HAP-1 (cell line): ENCODE measurements around the gene CEMIP.

Experiments used
- DNase-seq, 2 experiments: peaks; one replicate each; pipeline ENCODE4 v3.0.0-alpha.2; 2016 to 2020; ENCODE audit warnings: low spot score in 2 of 2
- H3K27me3 ChIP-seq: fragments of 250-450 bp; sonication (Bioruptor Pico); 2 replicates; pipeline ENCODE4 v1.5.1; 2020; ENCODE audit warnings: low read depth, mild to moderate bottlenecking, moderate library complexity
- H3K36me3 ChIP-seq: fragments of 250-450 bp; sonication (Bioruptor Pico); replicated peaks from 2 replicates; pipeline ENCODE4 v1.5.1; 2020; ENCODE audit warnings: mild to moderate bottlenecking
- H3K4me1 ChIP-seq: fragments of 250-450 bp; sonication (Bioruptor Pico); 2 replicates; pipeline ENCODE4 v1.5.1; 2020; ENCODE audit warnings: mild to moderate bottlenecking
- H3K4me3 ChIP-seq: fragments of 250-450 bp; sonication (Bioruptor Pico); 2 replicates; pipeline ENCODE4 v1.5.1; 2020; ENCODE audit warnings: mild to moderate bottlenecking, moderate library complexity
- H3K9me3 ChIP-seq: fragments of 250-450 bp; sonication (Bioruptor Pico); 2 replicates; pipeline ENCODE4 v1.5.1; 2020; ENCODE audit warnings: mild to moderate bottlenecking, moderate library complexity
- in situ Hi-C: fragments of 300-500 bp; cut with MboI; formaldehyde crosslinking; loops from 3 replicates; pipeline ENCODE4 v1.14.3; 2020; ENCODE audit warnings: low sequenced_read_pairs, inconsistent platforms, mixed read lengths

The CEMIP gene

DNA sequence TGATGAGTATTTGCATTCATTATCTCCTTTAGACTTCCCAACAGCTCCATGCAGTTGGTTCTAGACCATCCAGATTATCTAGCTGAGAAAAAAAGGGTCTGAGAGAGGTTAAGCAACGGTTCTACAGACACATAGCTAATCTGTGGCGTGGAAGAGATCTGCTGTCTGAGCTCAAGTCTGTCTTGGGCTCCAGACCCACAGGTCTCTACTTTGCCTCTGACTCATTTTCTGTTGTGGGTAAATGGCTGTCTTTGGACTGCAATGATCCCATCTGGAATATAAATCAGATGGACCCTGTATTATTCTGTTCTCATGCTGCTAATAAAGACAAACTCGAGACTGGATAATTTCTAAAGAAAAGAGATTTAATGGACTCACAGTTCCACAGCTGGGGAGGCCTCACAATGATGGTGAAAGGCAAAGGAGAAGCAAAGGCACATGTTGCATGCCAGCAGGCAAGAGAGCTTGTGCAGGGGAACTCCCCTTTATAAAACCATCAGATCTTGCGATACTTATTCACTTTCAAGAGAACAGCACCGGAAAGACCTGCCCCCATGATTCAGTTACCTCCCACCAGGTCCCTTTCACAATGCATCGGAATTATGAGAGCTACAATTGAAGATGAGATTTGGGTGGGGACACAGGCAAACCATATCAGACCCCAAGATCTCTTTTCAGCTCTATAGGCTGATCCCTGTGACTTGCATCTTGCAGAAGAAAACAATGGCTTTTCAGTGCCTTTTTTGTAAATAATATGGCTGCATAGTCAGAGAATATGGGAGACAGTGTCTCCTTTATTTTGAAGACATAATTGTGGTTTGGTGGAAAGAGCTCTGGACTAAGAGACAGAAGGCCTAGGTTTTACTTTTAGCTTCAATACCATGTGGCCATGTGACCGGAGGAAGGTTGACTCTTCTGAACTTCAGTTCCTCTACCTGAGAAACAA lies 24.7 kb downstream of the CEMIP start:
- in situ Hi-C loops, result no loop called here
- Histone ChIP-seq H3K36me3 (no peaks in the 10 kb centered on the region), H3K9me3 (no peaks in the 10 kb centered on the region), H3K4me1 (no peaks in the 10 kb centered on the region), H3K27me3 (peaks cover 6% of the 10 kb centered on the region), H3K4me3 (no peak overlapping the region)
- DNase-seq, result no peak

DNA sequence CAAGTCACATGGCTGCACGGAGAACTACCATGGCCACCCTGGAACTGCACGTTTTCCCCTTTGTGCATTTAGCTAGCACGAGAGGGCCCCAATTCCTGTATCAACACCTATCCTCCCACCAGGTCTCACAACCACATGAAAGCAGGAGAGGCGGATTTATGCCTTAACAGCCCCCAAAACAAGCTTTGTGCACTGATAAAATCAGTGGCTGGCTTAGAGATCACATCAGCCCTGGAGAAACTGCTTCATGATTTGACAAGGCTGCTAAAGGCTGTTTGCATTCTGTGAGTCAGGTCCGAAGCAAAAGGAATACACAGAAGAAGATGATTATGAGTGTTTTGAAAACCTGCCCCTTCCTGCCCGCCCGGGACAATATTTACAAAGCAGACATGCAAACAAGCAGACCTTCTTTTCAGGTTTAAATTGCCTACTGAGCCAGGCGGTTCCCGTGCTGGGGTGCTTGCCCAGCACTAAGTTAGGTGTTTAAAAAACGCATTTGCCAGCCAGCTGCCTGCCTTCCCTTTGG lies 25.9 kb downstream of the CEMIP start:
- DNase-seq, result no peak
- Histone ChIP-seq H3K9me3 (no peaks in the 10 kb centered on the region), H3K4me3 (no peak overlapping the region), H3K27me3 (peaks cover 11% of the 10 kb centered on the region), H3K4me1 (no peaks in the 10 kb centered on the region), H3K36me3 (no peaks in the 10 kb centered on the region)
- in situ Hi-C loops, result no loop called here

DNA sequence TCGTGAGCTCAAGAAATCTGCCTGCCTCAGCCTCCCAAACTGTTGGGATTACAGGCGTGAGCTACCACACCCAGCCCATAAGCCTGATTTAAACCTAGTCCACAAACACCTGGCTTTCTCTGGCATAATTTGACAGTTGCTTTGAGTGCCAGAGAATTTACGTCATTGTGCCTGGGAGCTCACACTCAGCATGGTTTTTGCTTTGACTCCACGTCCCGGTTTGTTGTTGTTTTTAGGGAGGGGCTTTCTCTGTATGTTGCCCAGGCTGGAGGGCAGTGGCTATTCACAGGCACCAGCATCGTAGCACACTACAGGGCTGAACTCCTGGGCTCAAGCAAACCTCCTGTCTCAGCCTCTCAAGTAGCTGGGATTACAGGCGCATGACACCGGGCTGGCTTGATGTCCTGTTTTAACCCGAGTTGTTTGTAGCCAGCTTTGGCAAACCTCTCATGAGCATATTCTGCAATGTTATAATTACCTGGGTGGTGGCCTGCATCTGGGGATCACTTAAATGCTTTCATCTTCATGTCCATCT lies 32.7 kb downstream of the CEMIP start:
- Histone ChIP-seq H3K9me3 (0 out of 2 replicates have a peak, but pooled peaks cover 5% of the 10 kb centered on the region), H3K4me3 (no peak overlapping the region), H3K4me1 (no peaks in the 10 kb centered on the region), H3K27me3 (peaks cover 42% of the 10 kb centered on the region), H3K36me3 (no peaks in the 10 kb centered on the region)
- in situ Hi-C loops, result no loop called here
- DNase-seq, result no peak

DNA sequence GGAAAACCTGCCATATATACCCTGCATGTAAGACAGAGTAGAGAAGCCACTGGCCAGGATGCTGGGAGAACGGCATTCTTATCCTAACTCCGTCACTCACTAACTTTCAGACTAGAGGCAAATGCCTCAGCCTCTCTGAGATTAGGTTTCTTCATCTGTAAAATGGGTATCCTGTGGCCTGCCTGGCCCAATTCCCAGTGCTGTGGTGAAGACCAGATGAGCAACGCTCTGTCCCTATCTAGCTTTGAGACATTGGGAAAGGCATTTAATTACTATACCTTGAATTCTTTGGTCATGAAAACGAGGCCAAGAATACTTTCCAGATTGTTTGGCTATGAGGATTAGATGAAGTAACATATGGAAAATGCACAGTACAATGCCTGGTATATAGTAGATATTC lies 35.9 kb downstream of the CEMIP start:
- no peak for DNase-seq
- H3K4me1 ChIP-seq, result no peaks in the 10 kb centered on the region
- peaks cover 34% of the 10 kb centered on the region for H3K27me3 ChIP-seq
- no peaks in the 10 kb centered on the region for H3K36me3 ChIP-seq
- in situ Hi-C loops, result no loop called here
- H3K4me3 ChIP-seq, result no peak overlapping the region
- 0 out of 2 replicates have a peak, but pooled peaks cover 5% of the 10 kb centered on the region for H3K9me3 ChIP-seq

DNA sequence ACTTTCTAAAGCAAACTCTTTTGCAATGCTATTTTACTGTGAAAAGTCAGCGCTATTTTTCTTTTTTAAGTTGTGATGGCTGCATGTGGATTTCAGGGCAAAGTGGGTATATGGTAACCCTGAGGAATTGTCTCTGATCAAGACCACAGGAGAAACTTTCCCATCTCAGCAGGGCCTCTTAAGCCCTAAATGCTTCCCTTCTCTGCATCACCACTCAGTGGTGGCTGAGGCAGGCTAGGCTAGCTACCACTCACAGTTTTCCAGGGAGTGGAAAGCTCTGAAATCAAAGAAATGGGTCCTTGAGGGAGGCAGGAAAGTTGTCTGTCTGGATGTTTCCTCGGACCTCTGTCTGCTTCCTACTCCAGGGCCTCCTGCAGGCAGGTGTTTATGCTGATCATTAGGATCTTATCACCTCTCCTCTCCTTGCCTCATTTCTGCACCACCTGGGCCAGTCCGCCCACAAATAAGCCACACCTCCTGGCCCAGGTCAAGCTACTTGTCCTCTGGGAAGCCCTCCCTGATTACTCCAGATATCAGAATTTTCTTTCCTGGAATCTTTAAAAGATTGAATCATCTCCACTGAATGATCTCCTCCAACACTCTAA lies 37.0 kb downstream of the CEMIP start:
- in situ Hi-C loops, result no loop called here
- H3K4me3 ChIP-seq, result no peak overlapping the region
- H3K27me3 ChIP-seq, result peaks cover 30% of the 10 kb centered on the region
- no peaks in the 10 kb centered on the region for H3K4me1 ChIP-seq
- 0 out of 2 replicates have a peak, but pooled peaks cover 5% of the 10 kb centered on the region for H3K9me3 ChIP-seq
- DNase-seq, result no peak
- no peaks in the 10 kb centered on the region for H3K36me3 ChIP-seq

DNA sequence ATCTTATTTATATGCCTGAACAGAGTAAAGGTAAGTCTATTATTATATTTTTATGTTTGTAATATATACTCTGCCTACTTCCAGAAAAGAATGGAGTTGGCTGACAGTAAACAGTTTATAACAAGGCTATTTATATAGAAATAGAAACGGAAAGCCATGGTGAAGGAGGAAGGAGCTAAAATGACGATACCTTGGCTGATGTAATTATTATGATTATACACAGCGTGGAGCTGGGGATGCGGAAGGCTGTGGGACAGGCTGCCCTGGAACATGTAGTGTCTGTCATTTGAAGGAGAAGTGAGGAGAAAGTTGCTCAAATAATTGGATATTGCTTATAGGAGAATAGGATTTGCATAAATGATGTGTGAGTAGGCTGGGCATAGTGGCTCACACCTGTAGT lies 37.8 kb downstream of the CEMIP start:
- in situ Hi-C loops, result no loop called here
- Histone ChIP-seq H3K36me3 (no peaks in the 10 kb centered on the region), H3K9me3 (0 out of 2 replicates have a peak, but pooled peaks cover 5% of the 10 kb centered on the region), H3K4me3 (no peak overlapping the region), H3K27me3 (peaks cover 27% of the 10 kb centered on the region), H3K4me1 (no peaks in the 10 kb centered on the region)
- no peak for DNase-seq

DNA sequence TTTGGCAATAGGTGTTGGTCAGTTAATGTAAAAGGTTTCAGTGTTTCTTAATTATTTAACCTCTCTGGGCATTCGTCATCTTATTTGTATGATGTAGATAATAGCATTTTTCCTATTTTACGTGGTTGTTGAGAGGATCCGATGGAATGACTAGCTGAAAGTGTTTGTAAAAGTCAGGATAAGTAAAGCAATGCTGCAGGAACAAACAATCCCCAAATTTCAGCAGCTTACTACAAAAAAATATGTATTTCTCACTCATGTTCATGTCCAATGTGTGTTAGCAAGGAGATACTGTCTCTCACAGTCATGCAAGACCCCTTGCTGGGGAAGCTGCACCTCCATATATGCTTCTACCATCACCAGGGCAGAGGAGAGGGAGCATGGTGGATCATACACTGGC lies 38.7 kb downstream of the CEMIP start:
- no peaks in the 10 kb centered on the region for H3K36me3 ChIP-seq
- no peak overlapping the region for H3K4me3 ChIP-seq
- H3K27me3 ChIP-seq, result peaks cover 25% of the 10 kb centered on the region
- H3K4me1 ChIP-seq, result no peaks in the 10 kb centered on the region
- H3K9me3 ChIP-seq, result 0 out of 2 replicates have a peak, but pooled peaks cover 3% of the 10 kb centered on the region
- in situ Hi-C loops, result no loop called here
- no peak for DNase-seq

DNA sequence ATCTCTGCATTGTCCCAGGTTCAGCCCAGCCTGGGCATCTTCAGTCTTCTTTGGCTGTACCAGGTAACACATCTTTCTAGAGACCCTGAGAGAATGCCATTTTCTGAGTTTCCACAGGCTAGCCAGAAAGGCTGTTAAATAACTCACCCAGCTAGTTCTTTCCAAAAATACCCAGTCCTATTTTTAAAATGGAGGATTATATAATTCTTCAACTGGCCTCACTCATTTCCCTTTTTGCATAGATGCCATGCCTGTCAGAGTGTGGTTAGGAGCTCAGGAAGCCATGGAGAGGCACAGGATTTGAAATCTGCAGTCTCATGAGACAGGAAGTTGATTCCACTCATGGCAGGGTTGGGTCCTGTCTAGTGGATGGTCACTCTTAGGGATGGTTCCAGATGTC lies 39.8 kb downstream of the CEMIP start:
- Histone ChIP-seq H3K4me1 (no peaks in the 10 kb centered on the region), H3K4me3 (no peak overlapping the region), H3K27me3 (peaks cover 25% of the 10 kb centered on the region), H3K36me3 (no peaks in the 10 kb centered on the region), H3K9me3 (0 out of 2 replicates have a peak, but pooled peaks cover 3% of the 10 kb centered on the region)
- in situ Hi-C loops, result no loop called here
- DNase-seq, result no peak

DNA sequence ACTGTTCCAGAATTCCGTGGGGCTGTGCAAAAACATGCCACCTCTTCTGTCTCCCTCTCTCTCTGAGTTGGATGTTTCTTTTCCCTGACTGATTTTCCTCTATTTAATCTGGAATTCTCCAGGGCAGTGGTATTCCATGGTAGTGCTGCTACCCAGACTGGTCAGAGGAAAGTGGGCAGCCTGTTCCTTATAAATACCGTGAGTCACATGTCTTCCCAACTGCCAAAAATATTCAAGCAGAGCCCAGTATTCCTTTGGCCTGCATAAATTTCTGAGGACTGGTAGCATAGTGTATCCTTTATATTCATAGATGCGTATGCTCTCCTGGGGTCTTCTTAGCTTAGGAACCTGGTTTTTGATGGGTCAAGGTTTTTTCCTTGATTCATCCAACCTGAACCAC lies 40.9 kb downstream of the CEMIP start:
- H3K4me1 ChIP-seq, result no peaks in the 10 kb centered on the region
- DNase-seq, result no peak
- H3K27me3 ChIP-seq, result peaks cover 16% of the 10 kb centered on the region
- H3K36me3 ChIP-seq, result no peaks in the 10 kb centered on the region
- in situ Hi-C loops, result no loop called here
- H3K9me3 ChIP-seq, result 0 out of 2 replicates have a peak, but pooled peaks cover 3% of the 10 kb centered on the region
- H3K4me3 ChIP-seq, result no peak overlapping the region

DNA sequence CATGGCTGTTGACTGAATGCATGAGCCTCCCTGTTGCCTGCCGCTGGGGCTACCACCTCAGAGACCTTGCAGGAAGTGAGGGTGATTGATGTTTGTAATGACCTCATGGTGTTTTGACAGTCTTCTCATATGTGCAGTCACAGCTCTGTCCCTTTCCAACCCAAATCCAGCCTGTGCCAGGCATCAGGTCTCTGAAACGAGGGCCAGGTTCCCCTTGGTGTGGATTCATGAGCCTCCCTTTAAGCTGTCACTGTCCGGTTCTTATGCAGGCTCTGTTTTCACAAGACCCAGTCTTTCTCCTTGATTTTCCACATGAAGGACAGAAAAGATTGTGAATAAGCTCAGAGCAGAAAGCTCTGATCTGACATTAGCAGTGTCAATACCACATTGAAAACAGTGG lies 43.1 kb downstream of the CEMIP start:
- DNase-seq, result no peak
- in situ Hi-C loops, result no loop called here
- no peaks in the 10 kb centered on the region for H3K4me1 ChIP-seq

DNA sequence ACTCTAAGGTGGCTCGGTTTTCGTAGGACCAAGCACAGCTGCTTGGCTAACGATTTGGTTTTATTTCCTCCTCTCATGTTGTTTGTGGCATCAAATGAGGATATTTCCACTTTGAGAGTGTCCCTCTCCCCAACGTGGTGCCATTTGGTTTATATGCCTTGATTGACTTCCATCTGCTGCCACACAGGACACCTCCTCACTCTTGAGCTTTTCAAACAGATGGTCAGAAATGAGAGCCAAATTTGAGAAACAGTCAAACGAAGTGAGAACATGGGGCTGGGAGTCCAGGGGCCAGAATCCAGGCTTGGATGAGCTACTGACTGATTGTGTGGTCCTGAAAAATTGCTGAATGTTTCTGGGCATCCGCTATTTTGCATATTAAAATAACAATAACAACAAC lies 43.5 kb downstream of the CEMIP start:
- Histone ChIP-seq H3K4me3 (no peak overlapping the region), H3K36me3 (no peaks in the 10 kb centered on the region), H3K4me1 (no peaks in the 10 kb centered on the region), H3K9me3 (0 out of 2 replicates have a peak, but pooled peaks cover 3% of the 10 kb centered on the region), H3K27me3 (no peaks in the 10 kb centered on the region)
- DNase-seq, result no peak
- in situ Hi-C loops, result no loop called here

More for the DNA sequence above, 43.1 kb downstream of the CEMIP start:
- no peak overlapping the region for H3K4me3 ChIP-seq
- no peaks in the 10 kb centered on the region for H3K36me3 ChIP-seq
- H3K9me3 ChIP-seq, result 0 out of 2 replicates have a peak, but pooled peaks cover 3% of the 10 kb centered on the region
- H3K27me3 ChIP-seq, result no peaks in the 10 kb centered on the region

DNA sequence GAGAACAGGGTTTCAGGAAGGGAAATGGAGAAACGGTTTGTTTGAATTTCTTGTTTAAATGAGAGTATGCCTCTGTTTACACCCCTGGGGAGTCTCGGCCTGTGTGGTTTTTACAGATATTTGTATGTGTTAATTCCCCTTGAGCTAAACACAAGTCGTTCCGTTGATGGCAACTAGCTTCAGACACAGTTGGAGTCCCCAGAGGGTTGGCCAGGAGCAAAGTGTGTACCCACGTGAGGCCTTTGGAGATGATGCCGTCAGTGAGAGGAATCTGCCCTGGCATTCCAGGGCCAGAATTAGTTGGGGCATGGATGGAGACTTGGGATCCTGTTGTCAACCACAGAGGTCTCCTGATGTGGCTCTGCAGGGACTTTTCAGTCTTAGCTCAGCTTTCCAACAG lies 44.0 kb downstream of the CEMIP start:
- Histone ChIP-seq H3K4me3 (no peak overlapping the region), H3K9me3 (0 out of 2 replicates have a peak, but pooled peaks cover 3% of the 10 kb centered on the region), H3K27me3 (no peaks in the 10 kb centered on the region), H3K36me3 (no peaks in the 10 kb centered on the region), H3K4me1 (no peaks in the 10 kb centered on the region)
- in situ Hi-C loops, result no loop called here
- no peak for DNase-seq

DNA sequence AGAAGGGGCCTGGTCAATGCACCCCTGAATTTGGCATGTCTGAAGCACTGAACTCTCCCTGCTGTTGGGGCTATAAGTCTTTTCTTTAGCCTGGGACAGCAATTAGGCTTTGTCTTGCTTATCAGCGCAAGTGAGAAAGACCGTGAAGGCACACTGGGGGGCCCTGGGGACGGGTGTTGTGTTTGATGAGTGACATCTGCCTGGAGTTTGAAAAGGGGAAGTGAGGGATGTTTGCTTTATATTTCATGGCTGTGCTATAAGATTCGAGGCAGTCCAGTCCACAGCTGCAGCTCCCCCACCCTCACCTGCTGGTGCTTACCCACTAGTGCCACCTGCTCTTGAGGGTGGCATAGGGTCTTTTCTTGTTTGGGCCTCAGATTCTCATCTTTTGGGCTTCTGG lies 44.8 kb downstream of the CEMIP start:
- Histone ChIP-seq H3K27me3 (no peaks in the 10 kb centered on the region), H3K36me3 (no peaks in the 10 kb centered on the region), H3K4me3 (no peak overlapping the region), H3K9me3 (0 out of 2 replicates have a peak, but pooled peaks cover 3% of the 10 kb centered on the region), H3K4me1 (no peaks in the 10 kb centered on the region)
- DNase-seq, result no peak
- in situ Hi-C loops, result no loop called here
